Activated B cell treated with CpG ODN at 0.5 μM for 24 hours (primary cell): ENCODE results near the gene UGCG. TPM values are rescaled to one million over a fixed set of nuclear protein-coding genes. Genes with fewer than 3 reads are reported as not detected.

Experiments used
- ATAC-seq: fragments of 200-7000 bp; cut with Tn5 transposase; one replicate; pipeline ENCODE4 v1.10.0; 2021; ENCODE audit warnings: low read depth, mild to moderate bottlenecking, moderate library complexity
- CTCF ChIA-PET: fragments of 350-600 bp; sonication (Branson Sonifier 250); formaldehyde crosslinking; loops from one replicate; lab custom pipeline; 2021; ENCODE audit warnings: antibody characterized with exemption; lab: Charles Lee
- POLR2A ChIA-PET: fragments of 350-600 bp; sonication (Branson Sonifier 250); formaldehyde crosslinking; loops from one replicate; lab custom pipeline; 2021; ENCODE audit warnings: antibody characterized with exemption; lab: Charles Lee
- DNase-seq: peaks from one replicate; pipeline ENCODE4 v3.0.0; 2022
- H3K27ac Mint-ChIP-seq: one replicate; pipeline ENCODE4 v1.8.0; 2020; ENCODE audit warnings: mixed read lengths
- H3K27me3 Mint-ChIP-seq: one replicate; pipeline ENCODE4 v1.8.0; 2021; ENCODE audit warnings: mixed read lengths
- H3K36me3 Mint-ChIP-seq: one replicate; pipeline ENCODE4 v1.8.0; 2021; ENCODE audit warnings: low read depth, mixed read lengths
- H3K4me1 Mint-ChIP-seq: one replicate; pipeline ENCODE4 v1.8.0; 2021; ENCODE audit warnings: mixed read lengths
- H3K4me3 Mint-ChIP-seq: one replicate; pipeline ENCODE4 v1.8.0; 2020; ENCODE audit warnings: mild to moderate bottlenecking, mixed read lengths
- H3K9me3 Mint-ChIP-seq: one replicate; pipeline ENCODE4 v1.8.0; 2020; ENCODE audit warnings: mixed read lengths
- CTCF ChIP-seq: fragments of 200-600 bp; IDR thresholded peaks from one replicate; pipeline ENCODE4 v1.8.0; 2022; ENCODE audit warnings: antibody characterized with exemption, mild to moderate bottlenecking
- intact Hi-C: fragments of 100-400 bp; cut with micrococcal nuclease; formaldehyde crosslinking; loops from one replicate; pipeline ENCODE4 v1.15.1; 2024
- total RNA-seq: library from RNA; stranded (reverse); gene quantifications from 2 replicates; pipeline ENCODE4 v1.2.3, GENCODE V29; 2022

UGCG gene
- total RNA-seq, 1 donor from 2014 or later, result 111 TPM

- no peak for ATAC-seq
- H3K4me3 Mint-ChIP-seq, result no peak overlapping the region
- H3K27me3 Mint-ChIP-seq, result no peaks in the 10 kb centered on the region
- H3K9me3 Mint-ChIP-seq, result no peaks in the 10 kb centered on the region
- H3K36me3 Mint-ChIP-seq, result no peaks in the 10 kb centered on the region
- H3K4me1 Mint-ChIP-seq, result peaks cover 35% of the 10 kb centered on the region
- H3K27ac Mint-ChIP-seq, result no peak overlapping the region
- ChIA-PET CTCF (no interaction called here), POLR2A (interaction anchor here (1.5 kb wide), 1 partner anchor 26 kb away, joined by 3 read pairs; no protein-coding TSS in a partner anchor)
- DNase-seq, result no peak
- TF ChIP-seq CTCF, result no peak
- intact Hi-C loops, result no loop called here
Observed at GRCh38 chr9:111963995-111964394, 67.4 kb downstream of the UGCG start.

- DNase-seq (no peak), ATAC-seq (peak; percentile 64)
- TF ChIP-seq CTCF, result no peak
- Mint-ChIP-seq H3K4me3 (peak overlapping the region; percentile 12), H3K36me3 (no peaks in the 10 kb centered on the region), H3K27me3 (no peaks in the 10 kb centered on the region), H3K9me3 (no peaks in the 10 kb centered on the region), H3K27ac (peak overlapping the region; percentile 75), H3K4me1 (peaks cover 34% of the 10 kb centered on the region)
- CTCF ChIA-PET, result no interaction called here
- POLR2A ChIA-PET, result interaction anchor here (0.5 to 1.5 kb wide), 3 partner anchors 24 to 109 kb away, joined by 3 to 5 read pairs (median 3); no protein-coding TSS in a partner anchor
- intact Hi-C loops, result loop anchor here (1.0 kb wide), 2 partner anchors 9 kb away; no protein-coding TSS in a partner anchor
Observed at GRCh38 chr9:111965566-111966019, 69.0 kb downstream of the UGCG start.

- DNase-seq, result no peak
- intact Hi-C loops, result no loop called here
- H3K36me3 Mint-ChIP-seq, result no peaks in the 10 kb centered on the region
- CTCF ChIA-PET, result interaction anchor here (1.2 kb wide), 1 partner anchor 10 kb away, joined by 3 read pairs; no protein-coding TSS in a partner anchor
- no peak overlapping the region for H3K4me3 Mint-ChIP-seq
- POLR2A ChIA-PET, result interaction anchor here (0.5 to 1.7 kb wide), 8 partner anchors 10 to 75 kb away, joined by 3 to 6 read pairs (median 3); no protein-coding TSS in a partner anchor
- H3K9me3 Mint-ChIP-seq, result no peaks in the 10 kb centered on the region
- ATAC-seq, result no peak
- peaks cover 32% of the 10 kb centered on the region for H3K4me1 Mint-ChIP-seq
- H3K27ac Mint-ChIP-seq, result no peak overlapping the region
- H3K27me3 Mint-ChIP-seq, result no peaks in the 10 kb centered on the region
- no peak for TF ChIP-seq CTCF
Observed at GRCh38 chr9:111966124-111966723, 69.6 kb downstream of the UGCG start.

GRCh38 chr9:111966861-111967291 is 70.3 kb downstream of the UGCG start:
- peaks cover 26% of the 10 kb centered on the region for H3K4me1 Mint-ChIP-seq
- ChIA-PET CTCF (interaction anchor here (1.2 kb wide), 1 partner anchor 9 kb away, joined by 3 read pairs; no protein-coding TSS in a partner anchor), POLR2A (interaction anchor here (0.5 to 1.7 kb wide), 8 partner anchors 11 to 75 kb away, joined by 3 to 6 read pairs (median 3); no protein-coding TSS in a partner anchor)
- H3K27me3 Mint-ChIP-seq, result no peaks in the 10 kb centered on the region
- H3K4me3 Mint-ChIP-seq, result no peak overlapping the region
- intact Hi-C loops, result no loop called here
- no peak for TF ChIP-seq CTCF
- DNase-seq (no peak), ATAC-seq (no peak)
- no peak overlapping the region for H3K27ac Mint-ChIP-seq
- H3K9me3 Mint-ChIP-seq, result no peaks in the 10 kb centered on the region
- H3K36me3 Mint-ChIP-seq, result no peaks in the 10 kb centered on the region

GRCh38 chr9:111967621-111968020 is 71.0 kb downstream of the UGCG start:
- no peak for DNase-seq
- no peak overlapping the region for H3K27ac Mint-ChIP-seq
- TF ChIP-seq CTCF, result no peak
- intact Hi-C loops, result loop anchor here (2.0 kb wide), 1 partner anchor 15 kb away; no protein-coding TSS in a partner anchor
- H3K4me1 Mint-ChIP-seq, result peaks cover 27% of the 10 kb centered on the region
- H3K27me3 Mint-ChIP-seq, result no peaks in the 10 kb centered on the region
- no peaks in the 10 kb centered on the region for H3K36me3 Mint-ChIP-seq
- CTCF ChIA-PET, result interaction anchor here (1.2 kb wide), 1 partner anchor 8 kb away, joined by 3 read pairs; no protein-coding TSS in a partner anchor
- no peak overlapping the region for H3K4me3 Mint-ChIP-seq
- no peak for ATAC-seq
- H3K9me3 Mint-ChIP-seq, result no peaks in the 10 kb centered on the region
- POLR2A ChIA-PET, result interaction anchor here (1.1 to 1.7 kb wide), 4 partner anchors 12 to 70 kb away, joined by 3 to 6 read pairs (median 4); no protein-coding TSS in a partner anchor
